Common myeloid progenitor, CD34-positive (primary cell): ENCODE measurements around the gene FSIP1.

ENCODE experiments used
- CTCF ChIA-PET: fragments of 350-600 bp; sonication (Branson Sonifier 250); formaldehyde crosslinking; loops from one replicate; lab custom pipeline; 2021; ENCODE audit warnings: antibody characterized with exemption; lab: Charles Lee
- POLR2A ChIA-PET: fragments of 350-600 bp; sonication (Branson Sonifier 250); formaldehyde crosslinking; loops from one replicate; lab custom pipeline; 2021; ENCODE audit warnings: antibody characterized with exemption; lab: Charles Lee
- DNase-seq, 3 donors: peaks; one replicate each; pipeline versions ENCODE4 v3.0.0 to v3.0.0-alpha.2; 2013
- H3K27ac ChIP-seq, 2 experiments: 1 replicate in 1 of 2; 2 replicates in 1 of 2; pipeline ENCODE4 v1.7.0; 2013; ENCODE audit warnings: inconsistent platforms in 2 of 2, low read length in 2 of 2, mild to moderate bottlenecking in 2 of 2, low read depth in 1 of 2, moderate library complexity in 1 of 2; ENCODE audit not compliant: severe bottlenecking in 2 of 2, insufficient read depth in 1 of 2, poor library complexity in 1 of 2
- H3K27me3 ChIP-seq, 5 experiments: replicated peaks in 2 of 5; 1 replicate in 3 of 5; 2 replicates in 2 of 5; pipeline versions ENCODE4 v1.6.1 to v1.7.0; 2013; ENCODE audit warnings: low read length in 4 of 5, mild to moderate bottlenecking in 2 of 5, moderate library complexity in 2 of 5, inconsistent platforms in 1 of 5; ENCODE audit not compliant: insufficient read depth in 5 of 5, control insufficient read depth in 4 of 5
- H3K36me3 ChIP-seq, 4 experiments: 1 replicate in 2 of 4; 2 replicates in 2 of 4; pipeline versions ENCODE4 v1.6.1 to v1.7.0; 2013; ENCODE audit warnings: low read length in 3 of 4, control low read depth in 1 of 4, mild to moderate bottlenecking in 1 of 4; ENCODE audit not compliant: control insufficient read depth in 4 of 4, insufficient read depth in 4 of 4
- H3K4me1 ChIP-seq, 4 experiments: 1 replicate in 3 of 4; 2 replicates in 1 of 4; pipeline versions ENCODE4 v1.6.1 to v1.7.1; 2013; ENCODE audit warnings: low read length in 3 of 4, mild to moderate bottlenecking in 3 of 4, control low read depth in 1 of 4, inconsistent platforms in 1 of 4, moderate library complexity in 1 of 4; ENCODE audit not compliant: control insufficient read depth in 4 of 4, insufficient read depth in 4 of 4; ENCODE audit errors: control extremely low read depth in 1 of 4
- H3K4me3 ChIP-seq, 7 experiments: 1 replicate in 4 of 7; 2 replicates in 3 of 7; pipeline versions ENCODE4 v1.5.1 to v1.7.0; 2013; ENCODE audit warnings: mild to moderate bottlenecking in 7 of 7, low read length in 6 of 7, moderate library complexity in 6 of 7, inconsistent platforms in 2 of 7, low read depth in 2 of 7, control low read depth in 1 of 7; ENCODE audit not compliant: insufficient read depth in 4 of 7, control insufficient read depth in 1 of 7; ENCODE audit errors: extremely low read depth in 1 of 7
- H3K9me3 ChIP-seq, 5 experiments: 1 replicate in 4 of 5; 2 replicates in 1 of 5; pipeline versions ENCODE4 v1.6.1 to v1.7.1; 2013; ENCODE audit warnings: low read length in 4 of 5, mild to moderate bottlenecking in 2 of 5, inconsistent platforms in 1 of 5, low read depth in 1 of 5, moderate library complexity in 1 of 5; ENCODE audit not compliant: control insufficient read depth in 4 of 5, insufficient read depth in 2 of 5; ENCODE audit errors: control extremely low read depth in 1 of 5
- WGBS: methylation state at CpG from one replicate; pipeline ENCODE4 v1.1.5; 2013; ENCODE audit not compliant: insufficient coverage; 5-methylcytosine and 5-hydroxymethylcytosine counted together

The FSIP1 gene

DNA sequence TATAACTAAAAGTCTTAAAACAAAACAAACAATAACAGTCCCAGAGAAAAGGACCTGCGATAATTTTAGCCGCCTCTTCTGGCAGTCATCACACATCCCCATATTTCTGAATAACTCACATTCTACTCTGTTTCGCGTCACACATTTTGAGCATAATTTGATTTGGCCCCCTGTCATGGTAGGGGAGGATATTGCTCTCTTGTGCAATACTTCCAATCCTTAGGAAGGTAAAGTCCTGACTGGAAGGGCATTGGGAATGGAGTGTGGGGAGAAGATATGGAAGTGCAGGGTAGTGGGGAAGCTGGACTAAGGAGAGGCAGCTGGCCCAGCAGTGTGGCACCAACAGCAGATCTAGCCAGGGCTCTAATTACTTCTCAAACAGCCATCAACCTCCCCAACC, 11.3 kb upstream of the FSIP1 start:
- H3K36me3 ChIP-seq: no peaks in the 10 kb centered on the region
- CTCF ChIA-PET: interaction anchor here (1.0 to 1.7 kb wide), 2 partner anchors 8 to 79 kb away, joined by 4 read pairs; no protein-coding TSS in a partner anchor
- 92% methylated on average over 4 of the region's 4 CpGs for WGBS

GRCh38 chr15:39792844-39793335, 10.2 kb upstream of the FSIP1 start:
- Histone ChIP-seq H3K4me3 (no peak overlapping the region), H3K27ac (no peak overlapping the region), H3K36me3 (no peaks in the 10 kb centered on the region), H3K27me3 (no peaks in the 10 kb centered on the region), H3K9me3 (no peaks in the 10 kb centered on the region), H3K4me1 (peaks cover 0 to 37% (median 4%) of the 10 kb centered on the region in 4 experiments)
- CTCF ChIA-PET: no interaction called here
- POLR2A ChIA-PET: no interaction called here
- 7% methylated on average over 2 of the region's 4 CpGs for WGBS
- peak in 2 of 3 donors; percentile 64 to 77 for DNase-seq

More for the DNA sequence above, 11.3 kb upstream of the FSIP1 start:
- Histone ChIP-seq H3K27ac (no peak overlapping the region), H3K9me3 (no peaks in the 10 kb centered on the region), H3K27me3 (no peaks in the 10 kb centered on the region), H3K4me3 (no peak overlapping the region), H3K4me1 (peaks cover 0 to 28% (median 4%) of the 10 kb centered on the region in 4 experiments)
- POLR2A ChIA-PET: no interaction called here
- DNase-seq: no peak

GRCh38 chr15:39792025-39792843, 9.6 kb upstream of the FSIP1 start:
- no peaks in the 10 kb centered on the region for H3K36me3 ChIP-seq
- peaks cover 2 to 43% (median 6%) of the 10 kb centered on the region in 4 experiments for H3K4me1 ChIP-seq
- ChIA-PET CTCF (no interaction called here), POLR2A (no interaction called here)
- no peak overlapping the region for H3K27ac ChIP-seq
- no peaks in the 10 kb centered on the region for H3K9me3 ChIP-seq
- H3K4me3 ChIP-seq: no peak overlapping the region
- no peaks in the 10 kb centered on the region for H3K27me3 ChIP-seq
- no CpG with 5 or more reads among the region's 5 CpGs for WGBS
- no peak for DNase-seq

DNA sequence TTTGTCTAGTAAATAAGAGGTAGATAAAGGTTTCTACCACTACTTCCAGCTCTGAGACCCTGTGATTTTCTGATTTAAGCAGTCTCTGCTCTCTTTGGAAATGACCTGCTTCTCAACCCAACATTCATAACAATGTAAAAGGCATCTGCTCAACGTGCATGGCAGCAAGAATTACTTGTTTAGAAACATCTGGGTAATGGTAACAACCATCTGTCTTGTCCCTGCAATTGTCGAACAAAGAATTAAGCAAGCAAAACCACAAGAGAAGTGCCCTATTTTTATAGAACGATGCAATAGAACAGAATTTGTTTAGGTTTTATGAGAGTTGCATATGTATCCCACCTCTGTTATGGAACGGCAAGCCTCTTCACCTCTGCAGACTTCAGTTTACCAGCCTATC, 7.1 kb upstream of the FSIP1 start:
- H3K9me3 ChIP-seq: no peaks in the 10 kb centered on the region
- 89% methylated on average over 3 of the region's 4 CpGs for WGBS
- no peak overlapping the region for H3K4me3 ChIP-seq
- ChIA-PET POLR2A (no interaction called here), CTCF (interaction anchor here (1.0 to 3.9 kb wide), 4 partner anchors 8 to 146 kb away, joined by 3 to 45 read pairs (median 8); no protein-coding TSS in a partner anchor)
- H3K27me3 ChIP-seq: no peaks in the 10 kb centered on the region
- H3K36me3 ChIP-seq: peaks cover 0 to 5% (median under 1%) of the 10 kb centered on the region in 4 experiments
- DNase-seq: no peak
- no peak overlapping the region for H3K27ac ChIP-seq
- H3K4me1 ChIP-seq: peaks cover 0 to 43% (median 10%) of the 10 kb centered on the region in 4 experiments

- Histone ChIP-seq H3K27me3 (no peaks in the 10 kb centered on the region), H3K36me3 (peaks cover 0 to 5% (median under 1%) of the 10 kb centered on the region in 4 experiments), H3K4me1 (peaks cover 0 to 42% (median 17%) of the 10 kb centered on the region in 4 experiments), H3K27ac (no peak overlapping the region), H3K4me3 (no peak overlapping the region), H3K9me3 (no peaks in the 10 kb centered on the region)
- 80% methylated on average over 2 of the region's 3 CpGs for WGBS
- ChIA-PET CTCF (interaction anchor here (0.7 to 3.9 kb wide), 12 partner anchors 9 to 230 kb away, joined by 3 to 45 read pairs (median 3); no protein-coding TSS in a partner anchor), POLR2A (no interaction called here)
- DNase-seq: no peak
These were observed 6.3 kb upstream of the FSIP1 start for GRCh38 chr15:39788800-39789565.

DNA sequence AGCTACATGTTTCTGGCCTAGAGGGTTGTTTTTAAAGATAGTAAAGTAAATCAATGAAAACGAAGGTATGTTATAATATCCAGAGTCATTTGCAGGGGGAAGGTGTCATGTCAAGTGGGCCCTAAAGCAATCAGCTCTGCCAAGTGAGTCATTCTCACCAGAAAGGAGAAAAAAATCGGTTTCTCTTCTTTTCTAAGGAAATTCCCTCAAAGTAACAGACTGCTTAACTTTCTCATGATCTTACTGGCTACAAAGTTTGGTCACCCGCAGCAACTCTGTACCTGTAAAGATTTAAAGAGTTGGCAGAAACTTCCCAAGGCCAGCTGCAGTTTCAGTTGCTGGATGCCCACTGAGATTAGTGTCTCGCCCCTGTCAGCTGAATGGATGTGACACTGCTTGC, 5.5 kb upstream of the FSIP1 start:
- H3K27me3 ChIP-seq: no peaks in the 10 kb centered on the region
- peaks cover 7 to 46% (median 26%) of the 10 kb centered on the region in 4 experiments for H3K4me1 ChIP-seq
- H3K4me3 ChIP-seq: no peak overlapping the region
- no peaks in the 10 kb centered on the region for H3K9me3 ChIP-seq
- DNase-seq: peak in 2 of 3 donors; percentile 51 to 61
- H3K36me3 ChIP-seq: peaks cover 0 to 5% (median under 1%) of the 10 kb centered on the region in 4 experiments
- ChIA-PET CTCF (interaction anchor here (1.0 to 3.9 kb wide), 11 partner anchors 10 to 231 kb away, joined by 3 to 45 read pairs (median 5); no protein-coding TSS in a partner anchor), POLR2A (no interaction called here)
- 100% methylated on average over 2 of the region's 4 CpGs for WGBS
- H3K27ac ChIP-seq: no peak overlapping the region
